ENCODE results near the gene FDXACB1.

FDXACB1 gene

DNA sequence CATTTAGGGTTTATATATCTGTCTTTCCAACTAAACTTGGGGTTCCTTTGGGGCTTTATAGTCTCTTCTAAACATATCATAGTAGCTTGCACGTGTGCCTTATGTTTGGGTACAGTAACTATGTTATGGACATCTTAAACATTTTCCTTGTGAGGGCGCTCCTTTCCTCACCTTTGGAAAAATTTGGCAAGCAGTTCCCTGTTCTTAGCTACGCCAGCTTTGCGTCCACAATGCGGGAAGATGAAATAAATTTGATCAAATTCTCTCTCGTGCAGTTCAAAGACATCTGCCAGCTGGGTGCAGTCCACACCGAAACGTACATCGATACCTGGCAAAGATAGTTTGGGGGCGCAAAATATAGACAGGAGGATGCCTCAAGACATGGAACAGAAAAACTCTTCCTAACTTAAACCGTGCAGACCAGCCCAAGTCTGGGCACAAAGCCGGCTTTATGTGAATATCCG, 548 bp downstream of the FDXACB1 start:
- no peak for DNase-seq
- Mint-ChIP-seq H3K4me1 (peaks cover 26% of the 10 kb centered on the region), H3K36me3 (peaks cover 12% of the 10 kb centered on the region), H3K9me3 (no peaks in the 10 kb centered on the region), H3K4me3 (peak overlapping the region; percentile 83), H3K27me3 (no peaks in the 10 kb centered on the region), H3K27ac (peak overlapping the region; percentile 96)
- CTCF ChIA-PET: interaction anchor here (0.8 to 3.2 kb wide), 5 partner anchors 54 to 147 kb away, joined by 4 to 16 read pairs (median 4); no protein-coding TSS in a partner anchor

DNA sequence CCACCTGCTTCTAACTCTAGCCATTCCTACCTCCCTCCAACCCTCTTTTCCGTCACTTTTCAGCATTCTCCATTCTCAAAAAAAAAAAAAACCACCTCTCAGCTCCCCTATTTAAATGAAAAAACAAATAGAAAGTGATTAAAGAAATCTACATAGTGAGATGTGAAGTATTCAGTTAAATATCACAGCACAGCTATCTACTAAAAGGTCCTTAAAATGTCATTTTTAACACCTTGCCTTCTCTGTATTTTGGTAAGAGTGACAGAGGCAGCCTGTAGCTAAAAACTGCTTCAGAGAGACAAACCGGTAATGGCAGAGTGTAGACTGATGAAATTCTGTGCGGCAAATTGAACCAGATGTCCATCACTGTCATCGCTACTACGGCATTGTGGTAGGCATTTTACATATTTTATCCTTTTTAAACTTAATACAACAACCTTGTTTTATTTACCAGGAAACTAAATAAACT, 7.2 kb downstream of the FDXACB1 start:
- no peak for DNase-seq
- CTCF ChIA-PET: interaction anchor here (0.6 to 2.7 kb wide), 7 partner anchors 9 to 409 kb away, joined by 3 to 18 read pairs (median 4); partner anchors contain the start of gene CFAP68
- peaks cover 30% of the 10 kb centered on the region for H3K36me3 Mint-ChIP-seq
- H3K4me1 Mint-ChIP-seq: peaks cover 23% of the 10 kb centered on the region
- peak overlapping the region; percentile 91 for H3K4me3 Mint-ChIP-seq
- no peaks in the 10 kb centered on the region for H3K27me3 Mint-ChIP-seq
- peak overlapping the region; percentile 92 for H3K27ac Mint-ChIP-seq
- no peaks in the 10 kb centered on the region for H3K9me3 Mint-ChIP-seq

- Mint-ChIP-seq H3K36me3 (peaks cover 35% of the 10 kb centered on the region), H3K4me3 (peak within 1 kb of the TSS; percentile 91), H3K9me3 (no peaks in the 10 kb centered on the region), H3K27ac (peak within 1 kb of the TSS; percentile 92), H3K4me1 (peaks cover 23% of the 10 kb centered on the region), H3K27me3 (no peaks in the 10 kb centered on the region)
- DNase-seq: peak; percentile 93
- CTCF ChIA-PET: interaction anchor here (0.6 to 2.7 kb wide), 12 partner anchors 10 to 416 kb away, joined by 3 to 18 read pairs (median 3); partner anchors contain the start of gene CFAP68
Measured at GRCh38 chr11:111870886-111871692, 7.9 kb downstream of the FDXACB1 start, which contains the start of gene ALG9. Gene ALG9 (minus strand): TSS chr11:111871581. CDS start chr11:111871482, 99 bp downstream.

GRCh38 chr11:111870522-111870885, 8.5 kb downstream of the FDXACB1 start:
- H3K4me1 Mint-ChIP-seq: peaks cover 23% of the 10 kb centered on the region
- peak overlapping the region; percentile 91 for H3K4me3 Mint-ChIP-seq
- H3K27me3 Mint-ChIP-seq: no peaks in the 10 kb centered on the region
- H3K27ac Mint-ChIP-seq: peak overlapping the region; percentile 92
- H3K36me3 Mint-ChIP-seq: peaks cover 36% of the 10 kb centered on the region
- no peaks in the 10 kb centered on the region for H3K9me3 Mint-ChIP-seq
- no peak for DNase-seq
- CTCF ChIA-PET: interaction anchor here (0.7 to 2.7 kb wide), 9 partner anchors 11 to 415 kb away, joined by 3 to 18 read pairs (median 4); partner anchors contain the start of gene CFAP68

GRCh38 chr11:111870113-111870512, 8.9 kb downstream of the FDXACB1 start:
- Mint-ChIP-seq H3K27me3 (no peaks in the 10 kb centered on the region), H3K36me3 (peaks cover 40% of the 10 kb centered on the region), H3K4me1 (peaks cover 23% of the 10 kb centered on the region), H3K9me3 (no peaks in the 10 kb centered on the region), H3K4me3 (peak overlapping the region; percentile 46), H3K27ac (no peak overlapping the region)
- no peak for DNase-seq
- CTCF ChIA-PET: interaction anchor here (1.1 to 2.7 kb wide), 5 partner anchors 11 to 61 kb away, joined by 3 to 18 read pairs (median 8); partner anchors contain the start of gene CFAP68

DNA sequence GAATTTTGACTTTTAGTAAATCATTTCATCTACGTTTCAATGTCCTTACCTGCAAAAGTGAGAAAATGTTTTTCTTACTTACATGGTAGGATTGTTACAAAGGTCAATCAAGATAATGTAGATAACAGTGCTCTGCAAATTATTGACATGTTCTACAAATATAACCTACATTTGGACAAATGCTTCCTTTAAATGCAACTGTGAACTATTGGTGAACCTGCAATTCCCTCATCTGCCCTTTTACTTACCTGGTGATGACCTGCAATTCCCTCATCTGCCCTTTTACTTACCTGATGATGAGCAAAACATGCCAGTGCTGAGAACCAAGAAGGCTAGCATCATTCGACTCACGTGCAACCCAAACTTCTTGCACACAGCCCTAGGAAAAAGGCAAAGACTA, 18.7 kb downstream of the FDXACB1 start:
- H3K9me3 Mint-ChIP-seq: no peaks in the 10 kb centered on the region
- no peaks in the 10 kb centered on the region for H3K27me3 Mint-ChIP-seq
- H3K4me1 Mint-ChIP-seq: no peaks in the 10 kb centered on the region
- peaks cover 32% of the 10 kb centered on the region for H3K36me3 Mint-ChIP-seq
- no peak overlapping the region for H3K27ac Mint-ChIP-seq
- CTCF ChIA-PET: interaction anchor here (1.4 kb wide), 1 partner anchor 19 kb away, joined by 3 read pairs; no protein-coding TSS in a partner anchor
- H3K4me3 Mint-ChIP-seq: no peak overlapping the region
- no peak for DNase-seq

- Mint-ChIP-seq H3K36me3 (peaks cover 35% of the 10 kb centered on the region), H3K4me1 (no peaks in the 10 kb centered on the region), H3K27ac (no peak overlapping the region), H3K27me3 (no peaks in the 10 kb centered on the region), H3K4me3 (no peak overlapping the region), H3K9me3 (no peaks in the 10 kb centered on the region)
- CTCF ChIA-PET: interaction anchor here (1.0 to 1.2 kb wide), 2 partner anchors 10 to 270 kb away, joined by 3 to 5 read pairs; no protein-coding TSS in a partner anchor
- DNase-seq: no peak
Measured at GRCh38 chr11:111855506-111855905, 23.5 kb downstream of the FDXACB1 start.

- CTCF ChIA-PET: interaction anchor here (0.7 to 1.7 kb wide), 2 partner anchors 11 to 265 kb away, joined by 3 to 4 read pairs; no protein-coding TSS in a partner anchor
- H3K4me3 Mint-ChIP-seq: no peak overlapping the region
- no peaks in the 10 kb centered on the region for H3K4me1 Mint-ChIP-seq
- no peaks in the 10 kb centered on the region for H3K9me3 Mint-ChIP-seq
- no peak for DNase-seq
- H3K27ac Mint-ChIP-seq: no peak overlapping the region
- H3K36me3 Mint-ChIP-seq: peaks cover 30% of the 10 kb centered on the region
- H3K27me3 Mint-ChIP-seq: no peaks in the 10 kb centered on the region
Measured at GRCh38 chr11:111852103-111852502, 26.9 kb downstream of the FDXACB1 start.

- no peak overlapping the region for H3K27ac Mint-ChIP-seq
- no peaks in the 10 kb centered on the region for H3K4me1 Mint-ChIP-seq
- H3K9me3 Mint-ChIP-seq: no peaks in the 10 kb centered on the region
- H3K4me3 Mint-ChIP-seq: no peak overlapping the region
- peaks cover 32% of the 10 kb centered on the region for H3K36me3 Mint-ChIP-seq
- no peaks in the 10 kb centered on the region for H3K27me3 Mint-ChIP-seq
- CTCF ChIA-PET: interaction anchor here (0.7 to 1.7 kb wide), 3 partner anchors 10 to 265 kb away, joined by 3 to 4 read pairs (median 3); no protein-coding TSS in a partner anchor
- DNase-seq: no peak
Measured at GRCh38 chr11:111851636-111852035, 27.3 kb downstream of the FDXACB1 start.

GRCh38 chr11:111851067-111851466, 27.9 kb downstream of the FDXACB1 start:
- Mint-ChIP-seq H3K4me1 (no peaks in the 10 kb centered on the region), H3K9me3 (no peaks in the 10 kb centered on the region), H3K27me3 (no peaks in the 10 kb centered on the region), H3K4me3 (no peak overlapping the region), H3K27ac (no peak overlapping the region), H3K36me3 (peaks cover 32% of the 10 kb centered on the region)
- CTCF ChIA-PET: interaction anchor here (0.7 to 1.7 kb wide), 2 partner anchors 201 to 264 kb away, joined by 3 to 4 read pairs; no protein-coding TSS in a partner anchor
- no peak for DNase-seq

DNA sequence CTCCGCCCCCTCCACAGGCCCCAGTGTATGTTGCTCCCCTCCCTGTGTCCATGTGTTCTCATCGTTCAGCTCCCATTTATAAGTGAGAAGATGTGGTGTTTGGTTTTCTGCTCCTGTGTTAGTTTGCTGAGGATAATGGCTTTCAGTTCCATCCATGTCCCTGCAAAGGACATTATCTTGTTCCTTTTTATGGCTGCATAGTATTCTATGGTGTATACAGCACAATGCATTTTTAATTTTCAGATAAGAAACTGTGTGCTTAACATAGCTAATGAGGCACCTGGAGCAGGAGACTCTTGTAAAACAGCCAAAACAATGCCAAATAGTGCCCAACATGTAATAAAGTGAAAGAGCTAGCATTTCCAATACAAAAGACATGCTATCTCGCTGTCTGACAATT, 29.3 kb downstream of the FDXACB1 start:
- Mint-ChIP-seq H3K36me3 (peaks cover 26% of the 10 kb centered on the region), H3K9me3 (no peaks in the 10 kb centered on the region), H3K27me3 (no peaks in the 10 kb centered on the region), H3K4me3 (no peak overlapping the region), H3K27ac (no peak overlapping the region), H3K4me1 (no peaks in the 10 kb centered on the region)
- DNase-seq: no peak
- CTCF ChIA-PET: interaction anchor here (1.4 to 1.6 kb wide), 2 partner anchors 10 to 23 kb away, joined by 3 to 7 read pairs; no protein-coding TSS in a partner anchor

- Mint-ChIP-seq H3K27me3 (no peaks in the 10 kb centered on the region), H3K9me3 (no peaks in the 10 kb centered on the region), H3K4me1 (no peaks in the 10 kb centered on the region), H3K4me3 (no peak overlapping the region), H3K36me3 (peaks cover 19% of the 10 kb centered on the region), H3K27ac (no peak overlapping the region)
- CTCF ChIA-PET: interaction anchor here (0.7 to 2.1 kb wide), 4 partner anchors 29 to 260 kb away, joined by 3 to 6 read pairs (median 3); no protein-coding TSS in a partner anchor
- no peak for DNase-seq
Measured at GRCh38 chr11:111846636-111847035, 32.3 kb downstream of the FDXACB1 start.

DNA sequence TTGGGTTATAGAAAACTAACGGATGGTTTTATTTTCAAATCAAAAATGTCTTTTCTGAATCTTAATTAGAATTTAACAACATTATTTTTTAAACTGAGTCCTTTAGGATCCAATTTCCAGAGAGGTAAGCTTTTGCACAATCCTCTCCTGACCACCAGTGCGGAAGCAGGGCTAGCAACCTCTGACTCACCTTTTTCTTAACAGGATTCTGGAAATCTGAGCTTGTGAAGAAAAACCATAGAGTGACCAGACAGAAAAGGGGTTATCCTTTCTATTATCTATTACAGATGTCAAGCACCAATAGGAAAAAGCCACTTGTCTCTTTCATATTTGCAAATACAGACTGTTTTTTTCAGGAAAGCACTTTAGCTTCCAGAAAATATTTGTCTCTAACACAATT, 32.9 kb downstream of the FDXACB1 start:
- H3K4me1 Mint-ChIP-seq: peaks cover 2% of the 10 kb centered on the region
- no peaks in the 10 kb centered on the region for H3K9me3 Mint-ChIP-seq
- CTCF ChIA-PET: interaction anchor here (0.7 to 2.1 kb wide), 5 partner anchors 29 to 282 kb away, joined by 3 to 7 read pairs (median 3); no protein-coding TSS in a partner anchor
- H3K4me3 Mint-ChIP-seq: no peak overlapping the region
- no peaks in the 10 kb centered on the region for H3K27me3 Mint-ChIP-seq
- peaks cover 18% of the 10 kb centered on the region for H3K36me3 Mint-ChIP-seq
- no peak overlapping the region for H3K27ac Mint-ChIP-seq
- no peak for DNase-seq

All from activated naive CD4-positive, alpha-beta T cell treated with anti-CD3 and anti-CD28 coated beads, Interleukin-2, amount 10 ng/mL, durations not matched to agents 7 days and 5 days (primary cell).